K562 (cell line): Measurements from ENCODE around the gene ZMIZ1. TPM values are rescaled to one million over a fixed set of nuclear protein-coding genes. Genes with fewer than 3 reads are reported as not detected.

Source experiments
- ATAC-seq: fragments of 200-7000 bp; cut with Tn5 transposase; 3 replicates; pipeline ENCODE4 v1.9.1; 2020; ENCODE audit warnings: moderate library complexity
- BruUV-seq: library from RNA; stranded (reverse); fragments of 400-500 nt; replicated peaks from 2 replicates; lab custom pipeline; 2021; lab: Mats Ljungman, UMichigan
- CTCF ChIA-PET: fragments of 300-600 bp; formaldehyde crosslinking; extraction: SDS; loops from one replicate; lab custom pipeline; 2021; ENCODE audit warnings: low intra/inter-chr PET ratio; lab: Yijun Ruan, JAX
- POLR2A ChIA-PET: fragments of 300-600, 350-650 bp; sonication (Branson Sonifier 250); formaldehyde crosslinking; extraction: SDS; loops from one replicate; lab custom pipeline; 2021; ENCODE audit warnings: antibody characterized with exemption, inconsistent platforms; lab: Yijun Ruan, JAX
- DNase-seq, 4 experiments: peaks; one replicate each; pipeline versions ENCODE4 v3.0.0 to v3.0.0-alpha.2; 2011 to 2018; ENCODE audit warnings: low spot score in 3 of 4, mixed read lengths in 3 of 4; ENCODE audit errors: extremely low read depth in 1 of 4
- FAIRE-seq: peaks from 2 replicates; lab custom pipeline; 2011; peaks lifted over from hg19 to GRCh38; lab: Jason Lieb, UNC
- H2AFZ ChIP-seq: 2 replicates; pipeline ENCODE4 v1.6.0; 2011; ENCODE audit warnings: low read depth, low read length, control low read depth, inconsistent platforms
- H3K27ac ChIP-seq: fragments of 200-600 bp; 3 replicates; pipeline ENCODE4 v1.8.0; 2011; ENCODE audit warnings: low read depth, mild to moderate bottlenecking, control low read depth, inconsistent platforms, low read length, moderate library complexity, mixed read lengths; ENCODE audit errors: extremely low read depth
- H3K27me3 ChIP-seq, 2 experiments: fragments of 300-600 bp in 1 of 2; 2 replicates in 1 of 2; 3 replicates in 1 of 2; pipeline versions ENCODE4 v1.6.0 to v1.8.0; 2011; ENCODE audit warnings: inconsistent platforms in 2 of 2, low read length in 2 of 2, mild to moderate bottlenecking in 1 of 2, mixed read lengths in 1 of 2, moderate library complexity in 1 of 2; ENCODE audit not compliant: control insufficient read depth in 2 of 2, insufficient read depth in 2 of 2
- H3K36me3 ChIP-seq: fragments of 300-600 bp; 3 replicates; pipeline ENCODE4 v1.8.0; 2011; ENCODE audit warnings: mild to moderate bottlenecking, low read length, inconsistent platforms; ENCODE audit not compliant: control insufficient read depth, insufficient read depth
- H3K4me1 ChIP-seq, 2 experiments: fragments of 200-600 bp in 1 of 2; replicated peaks in 1 of 2; 2 replicates in 1 of 2; 3 replicates in 1 of 2; pipeline versions ENCODE4 v1.5.1 to v1.8.0; 2011; ENCODE audit warnings: inconsistent platforms in 2 of 2, low read length in 2 of 2, mild to moderate bottlenecking in 1 of 2, mixed read lengths in 1 of 2, moderate library complexity in 1 of 2; ENCODE audit not compliant: control insufficient read depth in 2 of 2, insufficient read depth in 2 of 2
- H3K4me2 ChIP-seq: 2 replicates; pipeline ENCODE4 v1.6.1; 2011; ENCODE audit warnings: low read length, control low read depth, inconsistent platforms, mixed read lengths; ENCODE audit not compliant: insufficient read depth
- H3K4me3 ChIP-seq: fragments of 200-600 bp; sonication (generic), shearing (Covaris generic); 2 replicates; pipeline ENCODE4 v1.5.1; 2016; ENCODE audit warnings: control low read depth, inconsistent platforms
- H3K79me2 ChIP-seq: fragments of 200-600 bp; 3 replicates; pipeline ENCODE4 v1.8.0; 2011; ENCODE audit warnings: low read length, inconsistent platforms; ENCODE audit not compliant: control insufficient read depth, insufficient read depth
- H3K9ac ChIP-seq, 2 experiments: 2 replicates each; pipeline versions ENCODE4 v1.6.0 to v1.6.1; 2011; ENCODE audit warnings: low read depth in 2 of 2, low read length in 2 of 2, control low read depth in 1 of 2, inconsistent platforms in 1 of 2, mild to moderate bottlenecking in 1 of 2, mixed read lengths in 1 of 2; ENCODE audit not compliant: insufficient read depth in 1 of 2
- H3K9me1 ChIP-seq: one replicate; pipeline ENCODE4 v1.6.0; 2011; ENCODE audit warnings: inconsistent platforms, mild to moderate bottlenecking, low read length, moderate library complexity; ENCODE audit not compliant: control insufficient read depth, insufficient read depth
- H3K9me3 ChIP-seq: replicated peaks from 2 replicates; pipeline ENCODE4 v1.5.1; 2011; ENCODE audit warnings: low read depth, low read length, inconsistent platforms; ENCODE audit not compliant: control insufficient read depth, insufficient read depth
- H4K20me1 ChIP-seq: replicated peaks from 2 replicates; pipeline ENCODE4 v1.6.1; 2011; ENCODE audit warnings: low read length, inconsistent platforms, mixed read lengths; ENCODE audit not compliant: control insufficient read depth, insufficient read depth
- DLX4 ChIP-seq: fragments of 250-450 bp; sonication (Bioruptor Pico); IDR thresholded peaks from 2 replicates; pipeline ENCODE4 v1.6.1; 2021; ENCODE audit warnings: mild to moderate bottlenecking
- FOXP1 ChIP-seq: sonication (generic); formaldehyde crosslinking; IDR thresholded peaks from 2 replicates; pipeline ENCODE4 v1.8.0; 2022; ENCODE audit warnings: mild to moderate bottlenecking, missing genetic modification reagents
- KLF13 ChIP-seq: fragments of 450-650 bp; IDR thresholded peaks from 2 replicates; pipeline ENCODE4 v1.6.1; 2016; ENCODE audit warnings: missing genetic modification characterization, low read depth, mild to moderate bottlenecking, missing compliant biosample characterization, moderate library complexity, borderline replicate concordance
- NR4A1 ChIP-seq, 2 experiments: fragments of 250-450 bp in 1 of 2; fragments of 450-650 bp in 1 of 2; sonication (Bioruptor Pico) in 1 of 2; IDR thresholded peaks; 2 replicates each; pipeline versions ENCODE4 v1.4.0 to v1.6.1; 2016 to 2020; ENCODE audit warnings: mild to moderate bottlenecking in 2 of 2, missing compliant biosample characterization in 1 of 2, missing genetic modification characterization in 1 of 2, moderate library complexity in 1 of 2
- PTRF ChIP-seq: fragments of 450-650 bp; IDR thresholded peaks from 2 replicates; pipeline ENCODE4 v1.6.1; 2016; ENCODE audit warnings: mild to moderate bottlenecking, missing genetic modification characterization, missing compliant biosample characterization
- ZNF124 ChIP-seq: sonication (generic); formaldehyde crosslinking; IDR thresholded peaks from 2 replicates; pipeline ENCODE4 v1.8.1; 2022; ENCODE audit warnings: missing genetic modification reagents
- WGBS: fragments of 100-300 bp; shearing (Covaris generic); methylation state at CpG from one replicate; pipeline ENCODE4 v1.1.6; 2016; ENCODE audit warnings: low coverage, mixed read lengths; ENCODE audit not compliant: insufficient coverage; ENCODE audit errors: missing lambda C conversion rate; 5-methylcytosine and 5-hydroxymethylcytosine counted together
- in situ Hi-C: fragments of 300-500 bp; cut with MboI; formaldehyde crosslinking; loops from 4 replicates; pipeline ENCODE4 v1.15.0; 2018; ENCODE audit warnings: inconsistent platforms, mixed read lengths
- intact Hi-C: fragments of 100-400 bp; cut with micrococcal nuclease; formaldehyde crosslinking; loops from 2 replicates; pipeline ENCODE4 v1.14.2; 2022
- polyA plus RNA-seq, 8 experiments: library from polyadenylated mRNA; depleted of rRNA in 4 of 8; stranded (reverse) in 5 of 8; unstranded in 3 of 8; fragments of >200 nt; fragmentation: Nextera tagmentation in 2 of 8; fragmentation: Illumina TruSeq in 1 of 8; extraction: Ambion mirVana in 2 of 8; extraction: Trizol in 1 of 8; gene quantifications; 2 replicates each; pipeline versions ENCODE4 v1.2.1 to v1.2.3, GENCODE V29; 2011 to 2014; ENCODE audit warnings: inconsistent platforms in 1 of 8, missing spikeins in 1 of 8
- total RNA-seq, 7 experiments: library from RNA; depleted of rRNA in 6 of 7; stranded (reverse); fragments of >200 nt in 6 of 7; fragmentation: Illumina TruSeq in 2 of 7; extraction: Trizol in 2 of 7; gene quantifications; 2 replicates each; pipeline versions ENCODE4 v1.2.1 to v1.2.3, GENCODE V29; 2011 to 2021; ENCODE audit warnings: low replicate concordance in 1 of 7

Gene ZMIZ1
- total and polyA plus RNA-seq, 9 of the 15 experiments (the other 6 are each of a cell fraction or from before 2014, with no cell fraction given), result 1.0 to 37.3 (median 4.3) TPM

GRCh38 chr10:79258894-79259293, 190.1 kb downstream of the ZMIZ1 start:
- no peak for TF ChIP-seq ZNF124 (CRISPR knock-in tag)
- TF ChIP-seq PTRF (tag), result no peak
- no peak for TF ChIP-seq KLF13 (tag)
- no peak for TF ChIP-seq DLX4 (CRISPR knock-in tag)
- no peak for TF ChIP-seq NR4A1 (CRISPR knock-in tag; IDR thresholded peaks at IDR 0.05)
- TF ChIP-seq NR4A1 (tag; IDR thresholded peaks at IDR 0.05), result no peak
- TF ChIP-seq FOXP1 (CRISPR knock-in tag), result no peak
- no peak for FAIRE-seq
- peaks cover 0 to 12% of the 10 kb centered on the region in 2 experiments; a peak in 1 of 5 replicates for H3K4me1 ChIP-seq

More at GRCh38 chr10:79258894-79259293, 190.1 kb downstream of the ZMIZ1 start:
- 64% methylated on average over 10 of the region's 10 CpGs for WGBS
- ATAC-seq (no peak), DNase-seq (no peak)
- no peaks in the 10 kb centered on the region for H3K9me1 ChIP-seq
- no TSS peak for BruUV-seq
- in situ Hi-C loops (no loop called here), intact Hi-C loops (no loop called here)
- no peak overlapping the region for H3K4me2 ChIP-seq
- CTCF ChIA-PET, result no interaction called here
- POLR2A ChIA-PET, result interaction anchor here (0.8 kb wide), 1 partner anchor 13 kb away, joined by 3 read pairs; no protein-coding TSS in a partner anchor
- peaks cover 35% of the 10 kb centered on the region for H4K20me1 ChIP-seq
- no peak overlapping the region for H3K27ac ChIP-seq
- H3K36me3 ChIP-seq, result no peaks in the 10 kb centered on the region
- H3K9ac ChIP-seq, result no peak overlapping the region
- H3K27me3 ChIP-seq, result no peaks in the 10 kb centered on the region
- no peaks in the 10 kb centered on the region for H3K79me2 ChIP-seq
- no peaks in the 10 kb centered on the region for H3K9me3 ChIP-seq
- H3K4me3 ChIP-seq, result no peak overlapping the region
- no peak overlapping the region for H2AFZ ChIP-seq
